Neural progenitor cell (in vitro differentiated cells): ENCODE results near the gene CCNJ. TPM values are rescaled to one million over a fixed set of nuclear protein-coding genes. Genes with fewer than 3 reads are reported as not detected.

Source experiments
- DNase-seq: peaks from one replicate; pipeline ENCODE4 v3.0.0-alpha.2; 2016; ENCODE audit warnings: low spot score
- H2AFZ ChIP-seq: fragments of 200-600 bp; sonication (generic); replicated peaks from 2 replicates; pipeline ENCODE4 v1.6.1; 2016; ENCODE audit warnings: antibody characterized with exemption
- H3F3A ChIP-seq: fragments of 200-600 bp; sonication (generic); 2 replicates; pipeline ENCODE4 v1.6.1; 2016; ENCODE audit warnings: antibody characterized with exemption, low read depth
- H3K27ac ChIP-seq: fragments of 200-600 bp; sonication (generic); 2 replicates; pipeline ENCODE4 v1.5.1; 2016; ENCODE audit warnings: mild to moderate bottlenecking
- H3K27me3 ChIP-seq: fragments of 200-600 bp; sonication (generic); 2 replicates; pipeline ENCODE4 v1.6.1; 2016; ENCODE audit warnings: mild to moderate bottlenecking, moderate library complexity
- H3K36me3 ChIP-seq: fragments of 200-600 bp; sonication (generic); 2 replicates; pipeline ENCODE4 v1.5.1; 2016
- H3K4me1 ChIP-seq: fragments of 200-600 bp; sonication (generic); 2 replicates; pipeline ENCODE4 v1.6.1; 2016; ENCODE audit warnings: mixed run types
- H3K4me2 ChIP-seq: fragments of 200-600 bp; sonication (generic); 2 replicates; pipeline ENCODE4 v1.6.1; 2016
- H3K4me3 ChIP-seq: fragments of 200-600 bp; sonication (generic); 2 replicates; pipeline ENCODE4 v1.5.1; 2016
- H3K79me2 ChIP-seq: fragments of 200-600 bp; sonication (generic); 2 replicates; pipeline ENCODE4 v1.6.1; 2016; ENCODE audit warnings: low read depth
- H3K9ac ChIP-seq: fragments of 200-600 bp; sonication (generic); 2 replicates; pipeline ENCODE4 v1.6.1; 2016
- H3K9me3 ChIP-seq: fragments of 200-600 bp; sonication (generic); 2 replicates; pipeline ENCODE4 v1.5.1; 2016; ENCODE audit warnings: low read depth
- H4K20me1 ChIP-seq: fragments of 200-600 bp; sonication (generic); 2 replicates; pipeline ENCODE4 v1.6.1; 2016; ENCODE audit warnings: low read depth
- H3K27ac Mint-ChIP-seq: 3 replicates; pipeline ENCODE4 v1.8.0; 2021; ENCODE audit warnings: mixed read lengths
- H3K27me3 Mint-ChIP-seq: 2 replicates; pipeline ENCODE4 v1.8.0; 2022; ENCODE audit warnings: low read depth, mild to moderate bottlenecking, inconsistent platforms, moderate library complexity, mixed read lengths; ENCODE audit not compliant: insufficient read depth
- H3K36me3 Mint-ChIP-seq: 3 replicates; pipeline ENCODE4 v1.8.0; 2021; ENCODE audit warnings: mixed read lengths
- H3K4me1 Mint-ChIP-seq: 3 replicates; pipeline ENCODE4 v1.8.0; 2021; ENCODE audit warnings: mixed read lengths
- H3K4me3 Mint-ChIP-seq: 3 replicates; pipeline ENCODE4 v1.8.0; 2021; ENCODE audit warnings: mild to moderate bottlenecking, moderate library complexity, mixed read lengths
- H3K9me3 Mint-ChIP-seq: 3 replicates; pipeline ENCODE4 v1.8.0; 2020; ENCODE audit warnings: mixed read lengths
- CTCF ChIP-seq: fragments of 200-600 bp; sonication (generic); IDR thresholded peaks from 2 replicates; pipeline ENCODE4 v1.5.1; 2017; ENCODE audit warnings: antibody characterized with exemption, mild to moderate bottlenecking
- EZH2 ChIP-seq: fragments of 200-600 bp; sonication (generic); IDR thresholded peaks from 2 replicates; pipeline ENCODE4 v1.6.1; 2017; ENCODE audit warnings: antibody characterized with exemption, mild to moderate bottlenecking, moderate library complexity
- EZH2phosphoT487 ChIP-seq: fragments of 200-600 bp; sonication (generic); IDR thresholded peaks from 2 replicates; pipeline ENCODE4 v1.6.1; 2017; ENCODE audit warnings: antibody characterized with exemption
- total RNA-seq: library from RNA; depleted of rRNA; stranded (reverse); fragments of >200 nt; gene quantifications from 2 replicates; pipeline ENCODE4 v1.2.3, GENCODE V29; 2015; ENCODE audit warnings: low replicate concordance

CCNJ gene
- total RNA-seq, 1 donor from 2014 or later, result 43.4 TPM

GRCh38 chr10:96034625-96035024, 8.8 kb upstream of the CCNJ start:
- no peaks in the 10 kb centered on the region for H3K36me3 ChIP-seq
- H3K27me3 Mint-ChIP-seq, result no peaks in the 10 kb centered on the region
- H3K4me3 ChIP-seq, result no peak overlapping the region
- H3K36me3 Mint-ChIP-seq, result no peaks in the 10 kb centered on the region
- peaks cover 9% of the 10 kb centered on the region for H3F3A ChIP-seq
- H3K4me1 Mint-ChIP-seq, result no peaks in the 10 kb centered on the region
- TF ChIP-seq EZH2phosphoT487 (no peak), CTCF (no peak), EZH2 (no peak)
- H4K20me1 ChIP-seq, result no peaks in the 10 kb centered on the region
- no peaks in the 10 kb centered on the region for H3K9me3 ChIP-seq
- H3K9ac ChIP-seq, result no peak overlapping the region
- H2AFZ ChIP-seq, result peak overlapping the region; percentile 51
- no peaks in the 10 kb centered on the region for H3K79me2 ChIP-seq
- no peaks in the 10 kb centered on the region for H3K27me3 ChIP-seq
- no peak overlapping the region for H3K4me3 Mint-ChIP-seq
- no peaks in the 10 kb centered on the region for H3K9me3 Mint-ChIP-seq
- no peak overlapping the region for H3K27ac ChIP-seq
- H3K4me1 ChIP-seq, result peaks cover 13% of the 10 kb centered on the region
- H3K27ac Mint-ChIP-seq, result no peak overlapping the region
- DNase-seq, result no peak
- no peak overlapping the region for H3K4me2 ChIP-seq

- H2AFZ ChIP-seq, result peak overlapping the region; percentile 18
Observed at GRCh38 chr10:96038476-96039387, 4.7 kb upstream of the CCNJ start.

GRCh38 chr10:96041146-96041545, 2.2 kb upstream of the CCNJ start:
- Histone ChIP-seq H3K27me3 (peaks cover 11% of the 10 kb centered on the region), H3K4me1 (peaks cover 27% of the 10 kb centered on the region), H3K4me2 (no peak overlapping the region), H3K27ac (no peak overlapping the region), H3K79me2 (peaks cover 27% of the 10 kb centered on the region), H3F3A (peaks cover 22% of the 10 kb centered on the region), H3K9me3 (no peaks in the 10 kb centered on the region), H2AFZ (no peak overlapping the region), H3K4me3 (no peak overlapping the region), H3K36me3 (no peaks in the 10 kb centered on the region), H3K9ac (no peak overlapping the region), H4K20me1 (peaks cover 19% of the 10 kb centered on the region)
- Mint-ChIP-seq H3K36me3 (peaks cover 2% of the 10 kb centered on the region), H3K9me3 (no peaks in the 10 kb centered on the region), H3K27ac (no peak overlapping the region), H3K27me3 (peaks cover 3% of the 10 kb centered on the region), H3K4me1 (peaks cover 16% of the 10 kb centered on the region), H3K4me3 (no peak overlapping the region)
- DNase-seq, result no peak
- no peak for TF ChIP-seq EZH2phosphoT487
- no peak for TF ChIP-seq CTCF
- no peak for TF ChIP-seq EZH2

More at GRCh38 chr10:96038476-96039387, 4.7 kb upstream of the CCNJ start:
- Mint-ChIP-seq H3K27me3 (peaks cover 3% of the 10 kb centered on the region), H3K4me3 (no peak overlapping the region), H3K36me3 (no peaks in the 10 kb centered on the region), H3K4me1 (peaks cover 4% of the 10 kb centered on the region), H3K9me3 (no peaks in the 10 kb centered on the region), H3K27ac (no peak overlapping the region)
- Histone ChIP-seq H3K79me2 (peaks cover 3% of the 10 kb centered on the region), H3K4me3 (peak overlapping the region; percentile 3), H4K20me1 (no peaks in the 10 kb centered on the region), H3K27me3 (peaks cover 11% of the 10 kb centered on the region), H3K9me3 (no peaks in the 10 kb centered on the region), H3K27ac (peak overlapping the region; percentile 55), H3K36me3 (no peaks in the 10 kb centered on the region), H3F3A (peaks cover 22% of the 10 kb centered on the region), H3K4me2 (peak overlapping the region; percentile 52), H3K4me1 (peaks cover 15% of the 10 kb centered on the region), H3K9ac (no peak overlapping the region)
- DNase-seq, result peak; percentile 56
- TF ChIP-seq EZH2, result no peak
- TF ChIP-seq EZH2phosphoT487, result no peak
- no peak for TF ChIP-seq CTCF
